Osteoblast (primary cell): Measurements from ENCODE around the gene NDST3. TPM values are rescaled to one million over a fixed set of nuclear protein-coding genes. Genes with fewer than 3 reads are reported as not detected.

Experiments used
- DNase-seq: peaks from one replicate; pipeline ENCODE4 v3.0.0; 2011; ENCODE audit warnings: low spot score, mixed read lengths; ENCODE audit not compliant: insufficient read length; ENCODE audit errors: missing footprints
- H2AFZ ChIP-seq: 2 replicates; pipeline ENCODE4 v1.6.0; 2011; ENCODE audit warnings: mild to moderate bottlenecking, low read length
- H3K27ac ChIP-seq: 2 replicates; pipeline ENCODE4 v1.5.1; 2011; ENCODE audit warnings: mild to moderate bottlenecking, low read depth, low read length, moderate library complexity
- H3K27me3 ChIP-seq: 2 replicates; pipeline ENCODE4 v1.6.0; 2012; ENCODE audit warnings: mild to moderate bottlenecking, control low read depth, inconsistent platforms, low read length, moderate library complexity; ENCODE audit not compliant: insufficient read depth
- H3K36me3 ChIP-seq: 2 replicates; pipeline ENCODE4 v1.5.1; 2011; ENCODE audit warnings: mild to moderate bottlenecking, low read length, control low read depth, moderate library complexity; ENCODE audit not compliant: insufficient read depth
- H3K4me1 ChIP-seq: 2 replicates; pipeline ENCODE4 v1.5.1; 2011; ENCODE audit warnings: mild to moderate bottlenecking, low read length, control low read depth, moderate library complexity; ENCODE audit not compliant: insufficient read depth
- H3K4me2 ChIP-seq: 2 replicates; pipeline ENCODE4 v1.6.0; 2011; ENCODE audit warnings: mild to moderate bottlenecking, low read length; ENCODE audit not compliant: insufficient read depth
- H3K4me3 ChIP-seq: fragments of 200-600 bp; sonication (generic); 3 replicates; pipeline ENCODE4 v1.5.1; 2012; ENCODE audit warnings: mild to moderate bottlenecking, low read length, inconsistent platforms; ENCODE audit not compliant: insufficient read depth
- H3K79me2 ChIP-seq: 2 replicates; pipeline ENCODE4 v1.6.0; 2012; ENCODE audit warnings: mild to moderate bottlenecking, low read length, control low read depth, inconsistent platforms; ENCODE audit not compliant: insufficient read depth
- H3K9me3 ChIP-seq: 2 replicates; pipeline ENCODE4 v1.5.1; 2011; ENCODE audit warnings: low read depth, low read length, control low read depth
- H4K20me1 ChIP-seq: 2 replicates; pipeline ENCODE4 v1.6.0; 2012; ENCODE audit warnings: mild to moderate bottlenecking, low read length, control low read depth; ENCODE audit not compliant: insufficient read depth
- CTCF ChIP-seq: IDR thresholded peaks from 2 replicates; pipeline ENCODE4 v1.5.1; 2011; ENCODE audit warnings: mild to moderate bottlenecking, low read depth, low read length, moderate library complexity; ENCODE audit errors: extremely low read depth
- total RNA-seq: library from RNA; depleted of rRNA; stranded (reverse); fragments of >200 nt; gene quantifications from 2 replicates; pipeline ENCODE4 v1.2.3, GENCODE V29; 2012

NDST3 gene
- total RNA-seq, 1 donor: not detected

GRCh38 chr4:118120120-118120760 lies 86.0 kb downstream of the NDST3 start:
- Histone ChIP-seq H3K4me1 (no peaks in the 10 kb centered on the region), H3K36me3 (no peaks in the 10 kb centered on the region), H2AFZ (no peak overlapping the region), H3K9me3 (no peaks in the 10 kb centered on the region), H4K20me1 (no peaks in the 10 kb centered on the region), H3K27me3 (no peaks in the 10 kb centered on the region), H3K4me3 (no peak overlapping the region), H3K79me2 (no peaks in the 10 kb centered on the region), H3K4me2 (no peak overlapping the region), H3K27ac (no peak overlapping the region)
- no peak for TF ChIP-seq CTCF
- no peak for DNase-seq

GRCh38 chr4:118124997-118125396 lies 90.7 kb downstream of the NDST3 start:
- Histone ChIP-seq H3K4me2 (no peak overlapping the region), H3K79me2 (no peaks in the 10 kb centered on the region), H3K4me3 (no peak overlapping the region), H3K27me3 (no peaks in the 10 kb centered on the region), H3K27ac (no peak overlapping the region), H3K9me3 (no peaks in the 10 kb centered on the region), H3K4me1 (no peaks in the 10 kb centered on the region), H3K36me3 (no peaks in the 10 kb centered on the region), H4K20me1 (no peaks in the 10 kb centered on the region), H2AFZ (no peak overlapping the region)
- TF ChIP-seq CTCF: no peak
- DNase-seq: no peak

GRCh38 chr4:118139241-118139640 lies 105.0 kb downstream of the NDST3 start:
- Histone ChIP-seq H3K36me3 (no peaks in the 10 kb centered on the region), H3K4me2 (no peak overlapping the region), H3K9me3 (no peaks in the 10 kb centered on the region), H3K4me1 (no peaks in the 10 kb centered on the region), H2AFZ (no peak overlapping the region), H3K27ac (no peak overlapping the region), H3K4me3 (no peak overlapping the region), H3K27me3 (no peaks in the 10 kb centered on the region), H4K20me1 (no peaks in the 10 kb centered on the region), H3K79me2 (no peaks in the 10 kb centered on the region)
- TF ChIP-seq CTCF: no peak
- no peak for DNase-seq

GRCh38 chr4:118141240-118141639 lies 107.0 kb downstream of the NDST3 start:
- H3K4me1 ChIP-seq: no peaks in the 10 kb centered on the region
- H2AFZ ChIP-seq: no peak overlapping the region
- no peak overlapping the region for H3K27ac ChIP-seq
- H3K79me2 ChIP-seq: no peaks in the 10 kb centered on the region
- H3K36me3 ChIP-seq: no peaks in the 10 kb centered on the region
- no peak for TF ChIP-seq CTCF
- no peaks in the 10 kb centered on the region for H4K20me1 ChIP-seq
- no peaks in the 10 kb centered on the region for H3K27me3 ChIP-seq
- no peak for DNase-seq
- no peak overlapping the region for H3K4me3 ChIP-seq
- H3K9me3 ChIP-seq: no peaks in the 10 kb centered on the region
- H3K4me2 ChIP-seq: no peak overlapping the region
